ENCODE measurements around the gene PET100. TPM values are rescaled to one million over a fixed set of nuclear protein-coding genes. Genes with fewer than 3 reads are reported as not detected.

Gene PET100
- total and polyA plus RNA-seq, 4 donors: 67.6 to 96.4 (median 88.4) TPM

GRCh38 chr19:7618771-7619510 is 10.7 kb upstream of the PET100 start:
- H3K9me3 ChIP-seq (ENCODE audit: control insufficient read depth, low read length): no peaks in the 10 kb centered on the region
- no peaks in the 10 kb centered on the region for H3K4me1 ChIP-seq (ENCODE audit: control insufficient read depth in 1 of 2, insufficient read depth in 2 of 2, low read length in 2 of 2)
- intact Hi-C loops (cut with DNase I): no loop called here
- no peak overlapping the region for H3K4me3 ChIP-seq (ENCODE audit: low read length in 2 of 2)
- DNase-seq (no peak), ATAC-seq (ENCODE audit: low FRiP score) (no peak)
- no peak overlapping the region for H3K27ac ChIP-seq (ENCODE audit: low read depth in 1 of 2, low read length in 2 of 2)
- 69 to 70% methylated on average over 21 of the region's 21 CpGs for WGBS, 2 donors
- H3K27me3 ChIP-seq (ENCODE audit: control insufficient read depth in 1 of 2, insufficient read depth in 2 of 2, low read length in 1 of 2): no peaks in the 10 kb centered on the region
- peaks cover 0 to 7% of the 10 kb centered on the region in 2 donors for H3K36me3 ChIP-seq (ENCODE audit: control insufficient read depth in 1 of 2, insufficient read depth in 2 of 2, low read length in 1 of 2)

DNA sequence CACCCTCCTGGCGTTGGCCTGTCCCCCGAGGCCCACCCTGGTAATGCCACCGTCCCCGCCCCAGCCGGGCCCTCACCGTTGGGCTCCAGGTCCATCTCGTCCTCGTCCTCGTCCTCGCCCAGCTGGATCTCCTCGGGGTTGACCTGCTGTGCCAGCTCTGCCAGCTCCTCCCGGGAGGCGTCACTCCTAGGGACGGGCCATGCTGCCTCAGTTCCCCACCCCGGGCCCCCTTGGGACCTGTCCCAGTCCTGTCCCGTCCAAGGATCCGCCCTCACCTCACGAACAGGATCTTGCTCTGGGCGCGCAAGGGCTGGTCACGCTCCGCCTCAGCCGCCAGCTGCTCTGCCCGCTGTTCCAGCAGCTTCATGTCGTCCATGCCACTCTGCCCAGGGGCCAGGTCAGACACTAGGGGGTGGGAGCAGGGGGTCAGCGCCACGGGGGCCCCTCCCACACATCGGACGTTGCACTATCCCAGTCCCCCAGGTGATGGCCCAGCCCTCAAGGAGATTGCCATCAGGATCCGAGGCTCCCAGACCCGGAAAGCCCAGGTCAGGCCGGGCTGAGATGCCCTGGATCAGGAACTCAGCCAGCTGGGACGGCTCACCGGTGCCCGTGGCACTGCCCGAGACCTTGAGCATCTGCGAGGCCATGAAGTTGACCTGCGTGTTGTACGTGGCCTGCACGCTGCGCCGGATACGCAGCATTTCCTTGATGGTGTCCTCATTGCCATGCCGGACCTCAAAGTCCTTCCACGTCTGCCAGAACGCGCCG is 9.7 kb upstream of the PET100 start:
- no peaks in the 10 kb centered on the region for H3K9me3 ChIP-seq (ENCODE audit: control insufficient read depth, low read length)
- H3K27me3 ChIP-seq (ENCODE audit: control insufficient read depth in 1 of 2, insufficient read depth in 2 of 2, low read length in 1 of 2): no peaks in the 10 kb centered on the region
- intact Hi-C loops (cut with DNase I): no loop called here
- no peaks in the 10 kb centered on the region for H3K4me1 ChIP-seq (ENCODE audit: control insufficient read depth in 1 of 2, insufficient read depth in 2 of 2, low read length in 2 of 2)
- no peak overlapping the region for H3K27ac ChIP-seq (ENCODE audit: low read depth in 1 of 2, low read length in 2 of 2)
- DNase-seq (no peak), ATAC-seq (ENCODE audit: low FRiP score) (no peak)
- 90 to 91% methylated on average over 45 to 48 of the region's 48 CpGs for whole genome bisulfite sequencing, 2 donors
- no peak overlapping the region for H3K4me3 ChIP-seq (ENCODE audit: low read length in 2 of 2)
- peaks cover 0 to 7% of the 10 kb centered on the region in 2 donors for H3K36me3 ChIP-seq (ENCODE audit: control insufficient read depth in 1 of 2, insufficient read depth in 2 of 2, low read length in 1 of 2)

- ATAC-seq (ENCODE audit: low FRiP score): no peak
- H3K4me1 ChIP-seq (ENCODE audit: control insufficient read depth in 1 of 2, insufficient read depth in 2 of 2, low read length in 2 of 2): no peaks in the 10 kb centered on the region
- no peak overlapping the region for H3K27ac ChIP-seq (ENCODE audit: low read depth in 1 of 2, low read length in 2 of 2)
- 94% methylated on average over 55 to 57 of the region's 57 CpGs for WGBS, 2 donors
- DNase-seq: no peak
- intact Hi-C loops (cut with DNase I): no loop called here
- no peaks in the 10 kb centered on the region for H3K27me3 ChIP-seq (ENCODE audit: control insufficient read depth in 1 of 2, insufficient read depth in 2 of 2, low read length in 1 of 2)
- H3K9me3 ChIP-seq (ENCODE audit: control insufficient read depth, low read length): no peaks in the 10 kb centered on the region
- H3K4me3 ChIP-seq (ENCODE audit: low read length in 2 of 2): no peak overlapping the region
- peaks cover 0 to 7% of the 10 kb centered on the region in 2 donors for H3K36me3 ChIP-seq (ENCODE audit: control insufficient read depth in 1 of 2, insufficient read depth in 2 of 2, low read length in 1 of 2)
Observed at GRCh38 chr19:7620442-7621412, 8.9 kb upstream of the PET100 start.

GRCh38 chr19:7622933-7623685 is 6.5 kb upstream of the PET100 start:
- intact Hi-C loops (cut with DNase I): no loop called here
- Histone ChIP-seq H3K4me1 (ENCODE audit: control insufficient read depth in 1 of 2, insufficient read depth in 2 of 2, low read length in 2 of 2) (no peaks in the 10 kb centered on the region), H3K27me3 (ENCODE audit: control insufficient read depth in 1 of 2, insufficient read depth in 2 of 2, low read length in 1 of 2) (no peaks in the 10 kb centered on the region), H3K36me3 (ENCODE audit: control insufficient read depth in 1 of 2, insufficient read depth in 2 of 2, low read length in 1 of 2) (peaks cover 0 to 7% of the 10 kb centered on the region in 2 donors), H3K9me3 (ENCODE audit: control insufficient read depth, low read length) (no peaks in the 10 kb centered on the region), H3K4me3 (ENCODE audit: low read length in 2 of 2) (no peak overlapping the region), H3K27ac (ENCODE audit: low read depth in 1 of 2, low read length in 2 of 2) (no peak overlapping the region)
- DNase-seq (no peak), ATAC-seq (ENCODE audit: low FRiP score) (no peak)
- WGBS, 2 donors: 81 to 87% methylated on average over 16 of the region's 16 CpGs

DNA sequence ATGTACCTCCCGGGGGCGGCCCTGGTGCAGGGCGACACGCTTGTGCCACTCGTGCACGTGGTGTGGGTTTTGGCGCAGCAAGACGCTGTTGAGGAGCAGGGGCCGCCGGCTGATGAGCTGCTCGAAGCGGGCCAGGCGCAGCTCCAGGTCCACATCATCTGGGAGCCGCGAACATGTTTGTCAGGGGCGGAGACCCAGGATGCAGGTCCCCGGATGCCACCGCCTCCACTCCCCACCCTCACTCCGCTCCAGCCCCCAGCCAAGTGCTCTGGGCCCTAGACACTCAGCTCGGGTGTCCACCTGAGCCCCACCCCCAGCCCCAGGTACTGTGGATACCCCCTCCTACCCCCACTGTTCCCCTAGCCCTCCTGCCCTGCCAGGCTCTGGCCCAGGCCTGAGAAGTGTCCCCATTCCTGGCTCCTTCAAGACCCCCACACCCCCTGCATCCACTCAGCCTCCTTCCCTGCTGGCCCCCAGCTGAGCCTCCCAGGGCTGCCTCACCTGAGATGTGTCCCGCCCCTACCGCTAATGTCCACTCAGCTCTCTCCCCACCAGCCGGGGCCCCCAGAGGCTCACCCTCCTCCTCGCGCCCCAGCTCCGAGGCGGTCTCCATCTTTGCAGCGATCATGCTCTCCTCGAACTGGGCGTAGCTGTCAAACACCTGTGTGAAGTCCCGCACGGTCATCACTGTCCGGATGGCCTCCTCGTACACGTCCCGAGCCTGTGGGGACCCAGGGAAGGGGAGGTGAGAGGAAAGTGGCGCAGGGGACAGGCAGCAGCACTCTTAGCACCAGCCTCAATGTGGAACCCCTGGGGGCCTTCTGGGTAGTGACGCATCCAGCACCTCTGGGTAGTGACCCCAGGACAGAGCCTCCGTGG is 5.6 kb upstream of the PET100 start:
- no peak for ATAC-seq (ENCODE audit: low FRiP score)
- Histone ChIP-seq H3K4me1 (ENCODE audit: control insufficient read depth in 1 of 2, insufficient read depth in 2 of 2, low read length in 2 of 2) (no peaks in the 10 kb centered on the region), H3K27ac (ENCODE audit: low read depth in 1 of 2, low read length in 2 of 2) (no peak overlapping the region), H3K4me3 (ENCODE audit: low read length in 2 of 2) (no peak overlapping the region), H3K27me3 (ENCODE audit: control insufficient read depth in 1 of 2, insufficient read depth in 2 of 2, low read length in 1 of 2) (no peaks in the 10 kb centered on the region), H3K36me3 (ENCODE audit: control insufficient read depth in 1 of 2, insufficient read depth in 2 of 2, low read length in 1 of 2) (peaks cover 0 to 7% of the 10 kb centered on the region in 2 donors), H3K9me3 (ENCODE audit: control insufficient read depth, low read length) (no peaks in the 10 kb centered on the region)
- intact Hi-C loops (cut with DNase I): no loop called here
- no peak for DNase-seq
- WGBS, 2 donors: 93% methylated on average over 39 of the region's 39 CpGs

DNA sequence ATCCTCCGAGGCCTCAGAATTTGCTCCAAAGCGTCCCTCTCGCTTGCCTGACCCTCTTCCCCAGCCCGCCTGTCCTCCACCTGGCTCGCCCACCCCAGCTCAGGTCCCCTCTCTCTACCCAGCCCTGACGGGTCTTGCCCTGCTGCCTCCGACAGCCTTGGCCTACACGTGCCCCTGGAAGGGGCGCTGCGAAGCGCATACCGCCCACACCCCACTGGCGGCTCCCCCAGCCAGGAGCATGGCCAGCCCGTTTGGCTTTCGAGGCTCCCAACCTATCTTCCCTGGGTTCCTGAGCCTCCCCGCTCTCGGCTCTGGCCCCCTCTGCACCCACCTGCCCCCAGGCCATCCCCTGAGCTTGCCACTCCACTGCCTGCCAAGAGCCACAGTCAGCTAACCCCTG is 4.8 kb upstream of the PET100 start:
- ATAC-seq (ENCODE audit: low FRiP score) (no peak), DNase-seq (no peak)
- H3K4me1 ChIP-seq (ENCODE audit: control insufficient read depth in 1 of 2, insufficient read depth in 2 of 2, low read length in 2 of 2): no peaks in the 10 kb centered on the region
- H3K9me3 ChIP-seq (ENCODE audit: control insufficient read depth, low read length): no peaks in the 10 kb centered on the region
- intact Hi-C loops (cut with DNase I): no loop called here
- peaks cover 0 to 7% of the 10 kb centered on the region in 2 donors for H3K36me3 ChIP-seq (ENCODE audit: control insufficient read depth in 1 of 2, insufficient read depth in 2 of 2, low read length in 1 of 2)
- WGBS, 2 donors: 89 to 90% methylated on average over 17 of the region's 17 CpGs
- H3K4me3 ChIP-seq (ENCODE audit: low read length in 2 of 2): no peak overlapping the region
- no peaks in the 10 kb centered on the region for H3K27me3 ChIP-seq (ENCODE audit: control insufficient read depth in 1 of 2, insufficient read depth in 2 of 2, low read length in 1 of 2)
- no peak overlapping the region for H3K27ac ChIP-seq (ENCODE audit: low read depth in 1 of 2, low read length in 2 of 2)

DNA sequence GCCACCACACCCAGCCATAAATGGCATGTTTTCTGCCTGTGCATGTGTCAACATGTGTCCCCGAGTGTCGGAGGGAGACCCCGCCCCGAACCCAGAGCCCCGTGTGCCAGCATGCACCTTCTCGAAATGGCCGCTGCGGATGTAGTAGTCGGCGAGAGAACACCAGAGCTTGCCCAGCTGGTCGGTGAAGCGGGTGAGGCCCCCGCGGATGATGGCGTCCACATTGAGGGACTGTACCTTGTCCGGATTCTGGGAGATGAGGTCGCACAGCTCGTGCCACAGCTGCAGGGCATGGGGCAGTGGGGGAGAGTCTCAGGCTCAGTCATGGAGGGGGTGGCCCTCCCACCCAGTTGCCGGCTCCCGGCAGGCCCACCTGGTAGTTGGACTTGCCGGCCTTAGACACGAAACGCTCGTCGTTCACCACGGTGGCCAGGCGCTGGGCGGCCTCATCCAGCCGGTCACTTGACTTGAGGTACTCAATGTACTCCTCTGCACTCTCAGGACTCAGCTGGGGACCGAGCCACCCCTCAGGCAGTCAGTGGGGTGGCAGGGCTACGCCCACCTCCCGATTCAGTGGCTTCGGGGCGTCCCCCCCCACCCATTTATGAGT is 3.7 kb upstream of the PET100 start:
- H3K27ac ChIP-seq (ENCODE audit: low read depth in 1 of 2, low read length in 2 of 2): no peak overlapping the region
- 95 to 97% methylated on average over 34 of the region's 34 CpGs for WGBS, 2 donors
- H3K9me3 ChIP-seq (ENCODE audit: control insufficient read depth, low read length): no peaks in the 10 kb centered on the region
- H3K4me1 ChIP-seq (ENCODE audit: control insufficient read depth in 1 of 2, insufficient read depth in 2 of 2, low read length in 2 of 2): peaks cover 0 to 3% of the 10 kb centered on the region in 2 donors
- no peak overlapping the region for H3K4me3 ChIP-seq (ENCODE audit: low read length in 2 of 2)
- intact Hi-C loops (cut with DNase I): no loop called here
- DNase-seq (no peak), ATAC-seq (ENCODE audit: low FRiP score) (no peak)
- no peaks in the 10 kb centered on the region for H3K27me3 ChIP-seq (ENCODE audit: control insufficient read depth in 1 of 2, insufficient read depth in 2 of 2, low read length in 1 of 2)
- H3K36me3 ChIP-seq (ENCODE audit: control insufficient read depth in 1 of 2, insufficient read depth in 2 of 2, low read length in 1 of 2): peaks cover 0 to 7% of the 10 kb centered on the region in 2 donors
